Breast epithelium (tissue), 3 donors: ENCODE results near the gene ARHGAP15.

Source experiments
- CTCF ChIP-seq, 3 donors: fragments of 450-650 bp; IDR thresholded peaks; one replicate each; pipeline ENCODE4 v1.5.1; 2016 to 2017; ENCODE audit warnings: antibody characterized with exemption in 3 of 3, mild to moderate bottlenecking in 3 of 3, moderate library complexity in 3 of 3
- POLR2A ChIP-seq: fragments of 450-650 bp; IDR thresholded peaks from one replicate; pipeline ENCODE4 v1.6.1; 2016; ENCODE audit warnings: antibody characterized with exemption, mild to moderate bottlenecking, moderate library complexity
- POLR2AphosphoS5 ChIP-seq, 3 donors: sonication (generic); formaldehyde crosslinking; IDR thresholded peaks; one replicate each; pipeline ENCODE4 v1.6.1; 2017; ENCODE audit warnings: antibody characterized with exemption in 3 of 3

GRCh38 chr2:143717536-143718168 is 588.4 kb downstream of the ARHGAP15 start:
- no peak for TF ChIP-seq CTCF (IDR thresholded peaks at IDR 0.05)
- TF ChIP-seq POLR2A, result no peak
- TF ChIP-seq POLR2AphosphoS5 (IDR thresholded peaks at IDR 0.05), result no peak
